ENCODE measurements around the gene IFNA21. TPM values are rescaled to one million over a fixed set of nuclear protein-coding genes. Genes with fewer than 3 reads are reported as not detected.
"Not testable (repeated sequence)": the region's sequence is repeated elsewhere in the genome, so short reads cannot be mapped to it uniquely, and the experiment has no call there.

IFNA21 gene
- not detected for total RNA-seq

GRCh38 chr9:21166560-21166959 lies at the start of gene IFNA21:
IFNA21 (minus strand) TSS chr9:21166660; CDS start chr9:21166612, 48 bp downstream.
- not testable (repeated sequence) for H3K4me1 ChIP-seq, H3K9me3 ChIP-seq, H3K36me3 ChIP-seq, H3K27ac ChIP-seq, H3K4me3 ChIP-seq, H3K27me3 ChIP-seq, ATAC-seq
- WGBS, 2 donors (ENCODE audit: low coverage in 1 of 2), result 69% methylated on average over 2 of the region's 2 CpGs; no CpG with 5 or more reads in 1 of the 2 donors

- not testable (repeated sequence) for H3K9me3 ChIP-seq, H3K27ac ChIP-seq, H3K4me1 ChIP-seq, H3K36me3 ChIP-seq, H3K27me3 ChIP-seq, ATAC-seq, H3K4me3 ChIP-seq
- peak in 1 of 4 experiments; percentile 23 for TF ChIP-seq CTCF (IDR thresholded peaks at IDR 0.05)
- WGBS, 2 donors (ENCODE audit: low coverage in 1 of 2), result 51% methylated on average over 3 of the region's 5 CpGs; no CpG with 5 or more reads in 1 of the 2 donors
These were observed 47.2 kb upstream of the IFNA21 start for GRCh38 chr9:21213411-21214326.

- not testable (repeated sequence) for H3K36me3 ChIP-seq, H3K27ac ChIP-seq, H3K27me3 ChIP-seq, H3K4me3 ChIP-seq, H3K9me3 ChIP-seq, H3K4me1 ChIP-seq
- WGBS, 2 donors (ENCODE audit: low coverage in 1 of 2), result 67% methylated on average over 1 of the region's 2 CpGs; no CpG with 5 or more reads in 1 of the 2 donors
- peak; percentile 22 for ATAC-seq
These were observed 45.7 kb upstream of the IFNA21 start for GRCh38 chr9:21212160-21212559.

- H3K36me3 ChIP-seq, H3K27me3 ChIP-seq, ATAC-seq, H3K9me3 ChIP-seq, H3K4me3 ChIP-seq, H3K27ac ChIP-seq, H3K4me1 ChIP-seq: not testable (repeated sequence)
- 100% methylated on average over 1 of the region's 2 CpGs; no CpG with 5 or more reads in 1 of the 2 donors for WGBS, 2 donors (ENCODE audit: low coverage in 1 of 2)
These were observed 44.3 kb upstream of the IFNA21 start for GRCh38 chr9:21210782-21211181.

GRCh38 chr9:21210311-21210710 lies 43.9 kb upstream of the IFNA21 start:
- H3K4me1 ChIP-seq, result no peaks in the 10 kb centered on the region
- 100% methylated on average over 1 of the region's 7 CpGs; no CpG with 5 or more reads in 1 of the 2 donors for WGBS, 2 donors (ENCODE audit: low coverage in 1 of 2)
- TF ChIP-seq POLR2A (IDR thresholded peaks at IDR 0.05) (no peak), CTCF (IDR thresholded peaks at IDR 0.05) (no peak), EP300 (IDR thresholded peaks at IDR 0.05) (no peak), POLR2AphosphoS5 (IDR thresholded peaks at IDR 0.05) (no peak)
- H3K27ac ChIP-seq, result no peak overlapping the region
- ATAC-seq, result no peak
- no peaks in the 10 kb centered on the region for H3K36me3 ChIP-seq
- H3K9me3 ChIP-seq, result no peaks in the 10 kb centered on the region
- H3K27me3 ChIP-seq, result no peaks in the 10 kb centered on the region
- no peak overlapping the region for H3K4me3 ChIP-seq

- H3K27me3 ChIP-seq, H3K36me3 ChIP-seq, ATAC-seq, H3K4me1 ChIP-seq, H3K9me3 ChIP-seq, H3K27ac ChIP-seq, H3K4me3 ChIP-seq: not testable (repeated sequence)
- WGBS, 2 donors (ENCODE audit: low coverage in 1 of 2), result 83 to 87% methylated on average over 3 of the region's 3 CpGs
These were observed 40.6 kb upstream of the IFNA21 start, which contains the start of gene IFNA10 for GRCh38 chr9:21207043-21207442. IFNA10 (minus strand) TSS chr9:21207143; CDS start chr9:21207097, 46 bp downstream.

GRCh38 chr9:21205204-21205603 lies 38.7 kb upstream of the IFNA21 start:
- Histone ChIP-seq H3K9me3 (peaks cover 0 to 8% (median 0%) of the 10 kb centered on the region in 3 donors), H3K4me1 (no peaks in the 10 kb centered on the region), H3K27me3 (no peaks in the 10 kb centered on the region), H3K36me3 (no peaks in the 10 kb centered on the region), H3K27ac (no peak overlapping the region), H3K4me3 (no peak overlapping the region)
- TF ChIP-seq CTCF (IDR thresholded peaks at IDR 0.05) (no peak), EP300 (IDR thresholded peaks at IDR 0.05) (no peak), POLR2AphosphoS5 (IDR thresholded peaks at IDR 0.05) (no peak), POLR2A (IDR thresholded peaks at IDR 0.05) (no peak)
- ATAC-seq, result no peak

GRCh38 chr9:21202105-21202504 lies 35.6 kb upstream of the IFNA21 start, which contains the start of gene IFNA7:
IFNA7 (minus strand) TSS chr9:21202205; CDS start chr9:21202165, 40 bp downstream.
- 67 to 82% methylated on average over 2 to 4 of the region's 4 CpGs for WGBS, 2 donors (ENCODE audit: low coverage in 1 of 2)
- not testable (repeated sequence) for H3K27ac ChIP-seq, H3K9me3 ChIP-seq, H3K27me3 ChIP-seq, H3K4me1 ChIP-seq, H3K4me3 ChIP-seq, ATAC-seq, H3K36me3 ChIP-seq
